H1 (cell line): ENCODE results near the gene PPP1R27. TPM values are rescaled to one million over a fixed set of nuclear protein-coding genes. Genes with fewer than 3 reads are reported as not detected.
A peak's percentile ranks its signal among the peaks of the same experiment; 100 is the strongest.

Source experiments
- CBX5 ChIP-seq: fragments of 300-800, 300-1000 bp; sonication (generic); IDR thresholded peaks from 2 replicates; pipeline ENCODE4 v1.7.1; 2016; ENCODE audit warnings: antibody characterized with exemption, low read length, low read depth
- CBX8 ChIP-seq: fragments of 300-800, 300-1000 bp; sonication (generic); IDR thresholded peaks from 2 replicates; pipeline ENCODE4 v1.7.1; 2016; ENCODE audit warnings: low read depth, low read length, borderline replicate concordance
- GTF2F1 ChIP-seq: IDR thresholded peaks from 2 replicates; pipeline ENCODE4 v1.6.1; 2012; ENCODE audit warnings: low read depth, low read length, improper control_type of control experiment, borderline replicate concordance
- JUND ChIP-seq: IDR thresholded peaks from 2 replicates; pipeline ENCODE4 v1.6.1; 2011; ENCODE audit warnings: mild to moderate bottlenecking, improper control_type of control experiment, low read length
- KDM1A ChIP-seq: fragments of 200-600, 300-600 bp; sonication (generic); IDR thresholded peaks from 2 replicates; pipeline ENCODE4 v1.7.1; 2016; ENCODE audit warnings: mild to moderate bottlenecking, low read length, borderline replicate concordance
- KDM4A ChIP-seq: IDR thresholded peaks from one replicate; pipeline ENCODE4 v1.7.1; 2012; ENCODE audit warnings: low read depth, mild to moderate bottlenecking, moderate library complexity, low read length, inconsistent platforms; ENCODE audit not compliant: severe bottlenecking
- NRF1 ChIP-seq: IDR thresholded peaks from 2 replicates; pipeline ENCODE4 v1.6.1; 2011; ENCODE audit warnings: mild to moderate bottlenecking, low read depth, low read length, improper control_type of control experiment
- PHF8 ChIP-seq: fragments of 200-600 bp; sonication (generic); conservative IDR thresholded peaks from 2 replicates; pipeline ENCODE4 v1.7.1; 2012; ENCODE audit warnings: low read depth, mild to moderate bottlenecking, inconsistent platforms, low read length, moderate library complexity
- POLR2AphosphoS5 ChIP-seq: IDR thresholded peaks from 2 replicates; pipeline ENCODE4 v1.6.1; 2011; ENCODE audit warnings: low read depth, low read length
- RAD21 ChIP-seq, 2 experiments: IDR thresholded peaks in 1 of 2; conservative IDR thresholded peaks in 1 of 2; 2 replicates each; pipeline ENCODE4 v1.6.1; 2011; ENCODE audit warnings: low read depth in 2 of 2, low read length in 2 of 2, improper control_type of control experiment in 1 of 2, inconsistent platforms in 1 of 2, mild to moderate bottlenecking in 1 of 2, moderate library complexity in 1 of 2
- RNF2 ChIP-seq: fragments of 200-900, 300-1000 bp; sonication (generic); IDR thresholded peaks from 2 replicates; pipeline ENCODE4 v1.7.1; 2016; ENCODE audit warnings: borderline replicate concordance, low read depth, mild to moderate bottlenecking, antibody characterized with exemption, low read length; ENCODE audit not compliant: poor library complexity, severe bottlenecking; ENCODE audit errors: missing control alignments
- SIN3A ChIP-seq, 2 experiments: IDR thresholded peaks in 1 of 2; conservative IDR thresholded peaks in 1 of 2; 2 replicates each; pipeline ENCODE4 v1.6.1; 2011 to 2012; ENCODE audit warnings: low read length in 2 of 2, improper control_type of control experiment in 1 of 2, low read depth in 1 of 2, mild to moderate bottlenecking in 1 of 2
- SIRT6 ChIP-seq: IDR thresholded peaks from one replicate; pipeline ENCODE4 v1.7.1; 2012; ENCODE audit warnings: low read length, inconsistent platforms
- SIX5 ChIP-seq: IDR thresholded peaks from 2 replicates; pipeline ENCODE4 v1.6.1; 2011; ENCODE audit warnings: mild to moderate bottlenecking, low read depth, low read length
- SP1 ChIP-seq: IDR thresholded peaks from 2 replicates; pipeline ENCODE4 v1.6.1; 2011; ENCODE audit warnings: low read depth, low read length
- SRF ChIP-seq: IDR thresholded peaks from 2 replicates; pipeline ENCODE4 v1.6.1; 2011; ENCODE audit warnings: mild to moderate bottlenecking, low read depth, low read length, moderate library complexity
- SUZ12 ChIP-seq: fragments of 200-600 bp; sonication (generic); IDR thresholded peaks from 2 replicates; pipeline ENCODE4 v1.6.1; 2012; ENCODE audit warnings: mild to moderate bottlenecking, inconsistent platforms, low read length, moderate library complexity, mixed read lengths
- TBP ChIP-seq: IDR thresholded peaks from 2 replicates; pipeline ENCODE4 v1.6.1; 2011; ENCODE audit warnings: low read depth, low read length, improper control_type of control experiment
- polyA plus RNA-seq, 7 experiments: library from polyadenylated mRNA; depleted of rRNA in 3 of 7; stranded (reverse) in 5 of 7; unstranded in 2 of 7; fragments of >200 nt in 5 of 7; fragments of 200-250 nt in 2 of 7; gene quantifications; 1 replicate in 5 of 7; 2 replicates in 1 of 7; 4 replicates in 1 of 7; pipeline versions ENCODE4 v1.2.1 to v1.2.3, GENCODE V29; 2011 to 2013; ENCODE audit warnings: missing spikeins in 2 of 7, mixed read lengths in 2 of 7
- total RNA-seq: library from RNA; stranded (reverse); fragmentation: NEBNext Ultra II Directional; extraction: Animal tissue kit (Norgen Biotek cat#: 25700); gene quantifications from 2 replicates; pipeline ENCODE4 v1.2.1, GENCODE V29; 2021
- TF ChIP-seq, protein P1 (sequence below): IDR thresholded peaks from 2 replicates; pipeline ENCODE4 v1.6.1; 2012; ENCODE audit warnings: inconsistent platforms
- TF ChIP-seq, protein P2 (sequence below): IDR thresholded peaks from 2 replicates; pipeline ENCODE4 v1.6.1; 2012; ENCODE audit warnings: low read length, inconsistent platforms

Gene PPP1R27
- total and polyA plus RNA-seq, 2 of the 8 experiments (the other 6 are each of a cell fraction or from before 2014, with no cell fraction given), result 0.27 TPM; not detected in 1

DNA sequence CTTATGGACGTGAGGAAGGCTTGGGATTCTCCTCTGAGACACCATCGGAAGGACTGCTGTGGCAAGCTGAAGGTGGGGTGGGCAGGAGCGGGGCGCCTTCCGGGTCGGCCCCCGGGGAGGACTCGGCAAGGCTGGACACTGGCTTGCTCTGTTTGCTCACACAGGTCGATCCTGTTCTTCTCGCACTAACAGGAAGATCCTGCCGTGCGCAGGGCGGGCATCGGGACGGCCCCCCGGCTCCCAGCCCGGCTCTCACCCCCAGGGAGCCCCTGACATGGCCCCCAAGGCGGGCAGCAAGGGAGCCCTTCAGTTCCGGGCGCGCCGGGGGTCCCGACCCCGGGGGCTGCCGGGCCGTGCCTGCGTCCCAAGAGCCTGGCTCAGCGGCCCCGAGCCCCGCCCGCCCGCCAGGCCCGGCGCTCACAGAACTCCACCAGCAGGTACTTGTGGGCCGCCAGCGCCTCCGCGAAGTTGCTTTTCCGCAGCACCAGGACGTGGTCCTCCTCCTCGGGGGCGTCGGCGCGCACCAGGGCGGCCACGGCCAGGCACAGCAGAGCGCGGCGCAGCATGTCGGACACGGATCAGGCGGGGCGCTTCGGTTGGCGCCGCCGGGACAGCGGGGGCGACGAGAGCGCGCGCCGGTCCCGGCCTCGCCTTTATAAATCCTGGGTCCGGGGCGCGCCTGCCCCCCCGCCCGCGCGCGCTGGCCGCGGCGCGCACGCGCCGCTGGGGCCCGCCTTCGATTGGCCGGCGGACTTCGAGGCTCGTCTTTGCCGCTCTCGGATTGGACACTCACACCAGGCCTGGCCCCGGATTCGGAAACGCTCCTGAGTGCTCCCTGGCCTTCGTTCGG lies 25.3 kb upstream of the PPP1R27 start, which contains the start of gene P4HB (continued):
- TF ChIP-seq SIX5, result no peak
- TF ChIP-seq SIN3A (conservative IDR thresholded peaks at IDR 0.05 in 1 of 2, IDR thresholded peaks at IDR 0.05 in 1 of 2; ENCODE audit: low read depth in 1 of 2, low read length in 2 of 2), result 0 out of 4 replicates have a peak, but pooled peaks have one; percentile 2 to 57
- peak; percentile 66; the same call in 1 of the 2 replicates for TF ChIP-seq TBP
- no peak for TF ChIP-seq RAD21 (IDR thresholded peaks at IDR 0.05 in 1 of 2, conservative IDR thresholded peaks at IDR 0.05 in 1 of 2; ENCODE audit: low read depth in 2 of 2, low read length in 2 of 2)
- TF ChIP-seq GTF2F1, result no peak
- TF ChIP-seq SIRT6, result no peak
- no peak for TF ChIP-seq CBX5
- peak; percentile 35 for TF ChIP-seq NRF1
- TF ChIP-seq CBX8, result no peak
- TF ChIP-seq, protein P1, sequence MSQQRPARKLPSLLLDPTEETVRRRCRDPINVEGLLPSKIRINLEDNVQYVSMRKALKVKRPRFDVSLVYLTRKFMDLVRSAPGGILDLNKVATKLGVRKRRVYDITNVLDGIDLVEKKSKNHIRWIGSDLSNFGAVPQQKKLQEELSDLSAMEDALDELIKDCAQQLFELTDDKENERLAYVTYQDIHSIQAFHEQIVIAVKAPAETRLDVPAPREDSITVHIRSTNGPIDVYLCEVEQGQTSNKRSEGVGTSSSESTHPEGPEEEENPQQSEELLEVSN, result no peak
- TF ChIP-seq, protein P2, sequence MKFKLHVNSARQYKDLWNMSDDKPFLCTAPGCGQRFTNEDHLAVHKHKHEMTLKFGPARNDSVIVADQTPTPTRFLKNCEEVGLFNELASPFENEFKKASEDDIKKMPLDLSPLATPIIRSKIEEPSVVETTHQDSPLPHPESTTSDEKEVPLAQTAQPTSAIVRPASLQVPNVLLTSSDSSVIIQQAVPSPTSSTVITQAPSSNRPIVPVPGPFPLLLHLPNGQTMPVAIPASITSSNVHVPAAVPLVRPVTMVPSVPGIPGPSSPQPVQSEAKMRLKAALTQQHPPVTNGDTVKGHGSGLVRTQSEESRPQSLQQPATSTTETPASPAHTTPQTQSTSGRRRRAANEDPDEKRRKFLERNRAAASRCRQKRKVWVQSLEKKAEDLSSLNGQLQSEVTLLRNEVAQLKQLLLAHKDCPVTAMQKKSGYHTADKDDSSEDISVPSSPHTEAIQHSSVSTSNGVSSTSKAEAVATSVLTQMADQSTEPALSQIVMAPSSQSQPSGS, result no peak
- peak; percentile 90 for TF ChIP-seq PHF8
- TF ChIP-seq KDM1A, result no peak
- TF ChIP-seq SUZ12, result no peak
- TF ChIP-seq RNF2, result no peak
- peak; percentile 72 for TF ChIP-seq POLR2AphosphoS5
- peak; percentile 80 for TF ChIP-seq KDM4A
- no peak for TF ChIP-seq JUND
- no peak for TF ChIP-seq SRF
- TF ChIP-seq SP1, result no peak
